Measurements from ENCODE around the gene SGCD. TPM values are rescaled to one million over a fixed set of nuclear protein-coding genes. Genes with fewer than 3 reads are reported as not detected.

SGCD gene
- total RNA-seq, 1 experiment from 2014 or later: 5.8 TPM

GRCh38 chr5:156380848-156381247 is 53.9 kb downstream of the SGCD start:
- Histone ChIP-seq H3K27me3 (no peaks in the 10 kb centered on the region), H3K36me3 (no peaks in the 10 kb centered on the region), H3K4me1 (peaks cover 16% of the 10 kb centered on the region), H3K9me3 (replicated peaks) (no peaks in the 10 kb centered on the region), H3K4me3 (no peak overlapping the region), H3K27ac (no peak overlapping the region)
- no peak for DNase-seq

- H3K36me3 ChIP-seq: no peaks in the 10 kb centered on the region
- peak; percentile 29 to 65 for DNase-seq
- peak overlapping the region; percentile 43 for H3K27ac ChIP-seq
- no peaks in the 10 kb centered on the region for H3K27me3 ChIP-seq
- H3K4me3 ChIP-seq: no peak overlapping the region
- no peaks in the 10 kb centered on the region for H3K9me3 ChIP-seq (replicated peaks)
- H3K4me1 ChIP-seq: peaks cover 16% of the 10 kb centered on the region
Measured at GRCh38 chr5:156383510-156384265, 56.7 kb downstream of the SGCD start.

GRCh38 chr5:156385416-156385815 is 58.5 kb downstream of the SGCD start:
- no peak for DNase-seq
- H3K36me3 ChIP-seq: no peaks in the 10 kb centered on the region
- H3K27me3 ChIP-seq: no peaks in the 10 kb centered on the region
- no peak overlapping the region for H3K27ac ChIP-seq
- peaks cover 16% of the 10 kb centered on the region for H3K4me1 ChIP-seq
- no peak overlapping the region for H3K4me3 ChIP-seq
- no peaks in the 10 kb centered on the region for H3K9me3 ChIP-seq (replicated peaks)

GRCh38 chr5:156386976-156387375 is 60.0 kb downstream of the SGCD start:
- no peaks in the 10 kb centered on the region for H3K36me3 ChIP-seq
- H3K4me1 ChIP-seq: peaks cover 16% of the 10 kb centered on the region
- no peak overlapping the region for H3K27ac ChIP-seq
- no peaks in the 10 kb centered on the region for H3K9me3 ChIP-seq (replicated peaks)
- DNase-seq: no peak
- no peaks in the 10 kb centered on the region for H3K27me3 ChIP-seq
- no peak overlapping the region for H3K4me3 ChIP-seq

- DNase-seq: no peak
- Histone ChIP-seq H3K27me3 (no peaks in the 10 kb centered on the region), H3K27ac (no peak overlapping the region), H3K36me3 (no peaks in the 10 kb centered on the region), H3K4me3 (no peak overlapping the region), H3K9me3 (replicated peaks) (no peaks in the 10 kb centered on the region), H3K4me1 (peaks cover 14% of the 10 kb centered on the region)
Measured at GRCh38 chr5:156387391-156387790, 60.4 kb downstream of the SGCD start.

DNA sequence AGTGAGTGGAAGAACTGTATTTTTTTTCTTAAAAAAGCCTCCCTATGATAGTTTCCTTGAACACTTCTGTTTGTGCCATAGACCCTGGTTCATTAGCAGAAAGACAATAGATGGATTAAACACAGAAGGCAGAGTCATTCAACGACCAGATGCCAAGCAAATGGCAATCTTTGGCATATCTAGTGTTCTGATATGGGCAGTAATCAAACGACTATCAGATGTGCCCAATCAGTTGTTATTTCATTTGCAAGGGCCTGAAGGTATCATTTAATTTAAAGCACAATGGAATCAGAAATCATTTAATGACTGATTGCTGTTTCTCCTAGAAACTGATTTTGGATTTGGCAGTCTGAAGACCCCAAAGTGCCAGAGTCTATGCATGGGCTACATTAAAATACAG is 61.3 kb downstream of the SGCD start:
- peaks cover 8% of the 10 kb centered on the region for H3K4me1 ChIP-seq
- H3K4me3 ChIP-seq: no peak overlapping the region
- no peaks in the 10 kb centered on the region for H3K27me3 ChIP-seq
- no peak overlapping the region for H3K27ac ChIP-seq
- no peak for DNase-seq
- H3K36me3 ChIP-seq: no peaks in the 10 kb centered on the region
- H3K9me3 ChIP-seq (replicated peaks): no peaks in the 10 kb centered on the region

- no peak overlapping the region for H3K27ac ChIP-seq
- no peaks in the 10 kb centered on the region for H3K36me3 ChIP-seq
- DNase-seq: no peak
- H3K4me1 ChIP-seq: no peaks in the 10 kb centered on the region
- H3K4me3 ChIP-seq: no peak overlapping the region
- no peaks in the 10 kb centered on the region for H3K9me3 ChIP-seq (replicated peaks)
- H3K27me3 ChIP-seq: no peaks in the 10 kb centered on the region
Measured at GRCh38 chr5:156391139-156391538, 64.2 kb downstream of the SGCD start.

DNA sequence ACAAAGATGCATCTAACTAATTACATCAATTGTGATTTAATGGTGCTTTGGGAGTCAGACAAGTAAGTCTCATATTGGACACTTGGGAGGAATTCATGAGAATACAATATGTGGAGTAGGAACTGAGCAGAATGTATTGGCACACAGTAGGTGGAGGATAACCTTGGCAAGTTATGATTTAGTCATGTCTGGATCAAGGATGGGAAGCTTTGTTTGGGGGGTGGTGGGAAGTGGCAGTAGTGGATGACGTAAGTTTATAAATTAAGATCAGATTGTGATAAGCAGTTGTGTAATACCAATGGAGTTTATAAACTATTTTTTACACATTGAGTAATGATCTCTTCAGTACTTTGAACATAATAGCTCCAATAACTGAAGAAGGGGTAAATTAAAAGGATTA is 67.0 kb downstream of the SGCD start:
- no peak for DNase-seq
- Histone ChIP-seq H3K36me3 (no peaks in the 10 kb centered on the region), H3K4me3 (no peak overlapping the region), H3K27ac (no peak overlapping the region), H3K4me1 (no peaks in the 10 kb centered on the region), H3K9me3 (replicated peaks) (no peaks in the 10 kb centered on the region), H3K27me3 (no peaks in the 10 kb centered on the region)

GRCh38 chr5:156394642-156395305 is 67.8 kb downstream of the SGCD start:
- Histone ChIP-seq H3K27me3 (no peaks in the 10 kb centered on the region), H3K4me1 (no peaks in the 10 kb centered on the region), H3K27ac (no peak overlapping the region), H3K9me3 (replicated peaks) (no peaks in the 10 kb centered on the region), H3K36me3 (no peaks in the 10 kb centered on the region), H3K4me3 (no peak overlapping the region)
- no peak for DNase-seq

DNA sequence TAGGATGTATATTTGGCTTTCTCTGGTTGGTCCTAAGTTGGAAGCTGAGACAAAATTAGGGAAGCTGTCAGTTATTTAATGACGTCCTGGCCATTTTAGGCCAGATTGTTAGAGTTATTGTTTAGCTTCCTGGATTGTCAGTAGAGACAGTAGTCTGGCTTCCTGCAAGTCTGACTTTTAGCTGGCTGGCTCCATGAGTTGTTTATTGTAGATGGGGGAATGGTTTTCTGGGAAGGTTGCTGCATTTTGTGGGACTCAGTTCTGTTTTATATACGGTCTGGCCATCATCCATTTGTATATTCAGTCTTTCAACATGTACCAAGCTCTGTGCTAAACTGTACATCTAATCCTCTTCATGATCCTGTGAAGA is 68.3 kb downstream of the SGCD start:
- no peak overlapping the region for H3K27ac ChIP-seq
- no peak overlapping the region for H3K4me3 ChIP-seq
- H3K27me3 ChIP-seq: no peaks in the 10 kb centered on the region
- H3K4me1 ChIP-seq: no peaks in the 10 kb centered on the region
- no peaks in the 10 kb centered on the region for H3K36me3 ChIP-seq
- DNase-seq: no peak
- H3K9me3 ChIP-seq (replicated peaks): no peaks in the 10 kb centered on the region

DNA sequence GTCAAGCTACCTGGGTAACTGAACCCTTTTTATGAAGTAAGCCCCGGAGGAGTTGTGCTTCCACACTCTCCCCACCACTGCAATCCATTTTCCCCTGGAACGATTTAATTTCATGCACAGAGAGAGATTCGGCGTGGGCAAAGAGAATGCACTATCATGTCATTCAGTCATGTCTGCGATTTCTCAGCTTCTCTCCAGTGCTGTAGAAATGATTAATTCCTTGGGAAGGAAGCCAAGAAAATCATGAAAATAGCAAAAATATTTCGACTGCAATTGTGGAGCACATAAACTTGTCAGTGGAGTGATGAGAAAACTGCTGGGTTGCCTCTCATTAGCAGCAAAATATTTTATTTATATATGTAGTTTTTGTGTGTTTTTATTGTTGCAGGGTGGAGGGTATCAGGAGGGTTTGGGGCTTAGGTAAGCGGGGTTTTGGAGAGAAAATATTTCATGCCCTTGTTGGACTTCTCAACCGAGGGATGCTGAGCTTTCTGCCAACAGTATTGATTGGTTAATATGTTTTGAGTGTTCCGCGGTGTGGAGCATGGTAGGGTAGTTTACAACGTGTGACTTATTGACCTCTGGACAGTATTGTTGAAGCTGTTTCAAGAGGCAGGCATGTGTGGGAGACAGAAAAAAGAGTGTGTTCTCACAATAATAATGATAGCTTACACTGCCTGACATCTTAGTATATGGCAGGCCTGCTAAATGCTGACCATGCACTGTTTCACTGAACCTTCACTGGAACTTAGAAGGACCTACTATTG is 69.3 kb downstream of the SGCD start:
- Histone ChIP-seq H3K9me3 (replicated peaks) (no peaks in the 10 kb centered on the region), H3K36me3 (no peaks in the 10 kb centered on the region), H3K4me3 (no peak overlapping the region), H3K4me1 (no peaks in the 10 kb centered on the region), H3K27me3 (no peaks in the 10 kb centered on the region), H3K27ac (no peak overlapping the region)
- DNase-seq: no peak

DNA sequence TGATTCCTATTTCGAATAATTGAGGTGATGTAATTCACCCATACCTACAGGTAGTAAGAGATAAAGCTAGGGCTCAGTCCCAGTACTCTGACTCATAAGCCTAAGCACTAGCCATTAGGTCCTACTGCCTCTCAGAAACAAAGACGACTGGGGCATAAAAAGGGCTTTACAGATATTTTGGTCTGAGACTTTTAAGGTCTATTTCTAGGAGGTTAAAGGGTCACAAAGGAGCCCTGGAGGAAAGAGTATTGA is 69.8 kb downstream of the SGCD start:
- no peak overlapping the region for H3K27ac ChIP-seq
- H3K27me3 ChIP-seq: no peaks in the 10 kb centered on the region

DNA sequence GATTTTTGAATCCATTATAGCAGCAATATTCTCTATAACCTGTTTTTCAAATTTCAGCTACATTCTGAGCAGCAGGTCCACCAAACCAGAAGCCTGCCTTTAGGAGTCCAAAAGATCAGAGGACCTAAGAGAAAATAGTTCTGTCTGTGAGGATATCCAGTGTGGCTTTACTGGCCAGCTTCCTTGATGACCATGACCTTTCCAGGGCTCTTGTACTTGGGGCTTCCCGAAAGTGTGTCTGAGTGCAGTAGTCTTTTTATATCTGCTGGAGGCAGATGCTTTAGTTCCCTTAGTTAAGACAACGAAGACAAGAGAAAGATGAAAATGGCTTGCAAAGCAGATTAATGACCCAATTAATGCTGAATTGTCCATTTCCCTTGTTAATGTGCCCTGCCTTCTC is 72.4 kb downstream of the SGCD start:
- no peak for DNase-seq
- no peak overlapping the region for H3K27ac ChIP-seq
- no peaks in the 10 kb centered on the region for H3K9me3 ChIP-seq (replicated peaks)
- H3K4me3 ChIP-seq: no peak overlapping the region
- no peaks in the 10 kb centered on the region for H3K36me3 ChIP-seq
- H3K4me1 ChIP-seq: no peaks in the 10 kb centered on the region
- no peaks in the 10 kb centered on the region for H3K27me3 ChIP-seq

More for the DNA sequence above, 69.8 kb downstream of the SGCD start:
- no peaks in the 10 kb centered on the region for H3K4me1 ChIP-seq
- H3K36me3 ChIP-seq: no peaks in the 10 kb centered on the region
- no peaks in the 10 kb centered on the region for H3K9me3 ChIP-seq (replicated peaks)
- no peak overlapping the region for H3K4me3 ChIP-seq
- no peak for DNase-seq

- no peak for DNase-seq
- Histone ChIP-seq H3K4me3 (no peak overlapping the region), H3K36me3 (no peaks in the 10 kb centered on the region), H3K9me3 (replicated peaks) (no peaks in the 10 kb centered on the region), H3K4me1 (no peaks in the 10 kb centered on the region), H3K27me3 (no peaks in the 10 kb centered on the region), H3K27ac (no peak overlapping the region)
Measured at GRCh38 chr5:156400231-156400986, 73.4 kb downstream of the SGCD start.

GRCh38 chr5:156401804-156402203 is 74.8 kb downstream of the SGCD start:
- no peak for DNase-seq
- Histone ChIP-seq H3K9me3 (replicated peaks) (no peaks in the 10 kb centered on the region), H3K4me1 (no peaks in the 10 kb centered on the region), H3K27ac (no peak overlapping the region), H3K36me3 (no peaks in the 10 kb centered on the region), H3K4me3 (no peak overlapping the region), H3K27me3 (no peaks in the 10 kb centered on the region)
